Stimulated activated CD8-positive, alpha-beta memory T cell treated with anti-CD3 and anti-CD28 coated beads, Interleukin-7, amount 100 ng/mL, for 48 hours (primary cell): ENCODE measurements around the gene ITIH6.
"Not testable (repeated sequence)": the region's sequence is repeated elsewhere in the genome, so short reads cannot be mapped to it uniquely, and the experiment has no call there.

Source experiments
- DNase-seq, 2 donors: peaks; one replicate each; pipeline ENCODE4 v3.0.0-alpha.2; 2020; ENCODE audit warnings: low read depth in 1 of 2; ENCODE audit errors: extremely low read depth in 1 of 2

Gene ITIH6, protein sequence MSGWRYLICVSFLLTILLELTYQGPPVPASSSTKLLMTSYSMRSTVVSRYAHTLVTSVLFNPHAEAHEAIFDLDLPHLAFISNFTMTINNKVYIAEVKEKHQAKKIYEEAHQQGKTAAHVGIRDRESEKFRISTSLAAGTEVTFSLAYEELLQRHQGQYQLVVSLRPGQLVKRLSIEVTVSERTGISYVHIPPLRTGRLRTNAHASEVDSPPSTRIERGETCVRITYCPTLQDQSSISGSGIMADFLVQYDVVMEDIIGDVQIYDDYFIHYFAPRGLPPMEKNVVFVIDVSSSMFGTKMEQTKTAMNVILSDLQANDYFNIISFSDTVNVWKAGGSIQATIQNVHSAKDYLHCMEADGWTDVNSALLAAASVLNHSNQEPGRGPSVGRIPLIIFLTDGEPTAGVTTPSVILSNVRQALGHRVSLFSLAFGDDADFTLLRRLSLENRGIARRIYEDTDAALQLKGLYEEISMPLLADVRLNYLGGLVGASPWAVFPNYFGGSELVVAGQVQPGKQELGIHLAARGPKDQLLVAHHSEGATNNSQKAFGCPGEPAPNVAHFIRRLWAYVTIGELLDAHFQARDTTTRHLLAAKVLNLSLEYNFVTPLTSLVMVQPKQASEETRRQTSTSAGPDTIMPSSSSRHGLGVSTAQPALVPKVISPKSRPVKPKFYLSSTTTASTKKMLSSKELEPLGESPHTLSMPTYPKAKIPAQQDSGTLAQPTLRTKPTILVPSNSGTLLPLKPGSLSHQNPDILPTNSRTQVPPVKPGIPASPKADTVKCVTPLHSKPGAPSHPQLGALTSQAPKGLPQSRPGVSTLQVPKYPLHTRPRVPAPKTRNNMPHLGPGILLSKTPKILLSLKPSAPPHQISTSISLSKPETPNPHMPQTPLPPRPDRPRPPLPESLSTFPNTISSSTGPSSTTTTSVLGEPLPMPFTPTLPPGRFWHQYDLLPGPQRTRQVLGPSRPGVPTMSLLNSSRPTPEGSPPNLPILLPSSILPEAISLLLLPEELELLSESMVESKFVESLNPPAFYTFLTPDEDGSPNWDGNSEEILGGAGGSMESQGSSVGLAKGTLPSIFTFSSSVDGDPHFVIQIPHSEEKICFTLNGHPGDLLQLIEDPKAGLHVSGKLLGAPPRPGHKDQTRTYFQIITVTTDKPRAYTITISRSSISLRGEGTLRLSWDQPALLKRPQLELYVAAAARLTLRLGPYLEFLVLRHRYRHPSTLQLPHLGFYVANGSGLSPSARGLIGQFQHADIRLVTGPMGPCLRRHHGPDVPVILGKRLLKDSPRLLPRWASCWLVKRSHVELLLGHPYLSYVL

DNA sequence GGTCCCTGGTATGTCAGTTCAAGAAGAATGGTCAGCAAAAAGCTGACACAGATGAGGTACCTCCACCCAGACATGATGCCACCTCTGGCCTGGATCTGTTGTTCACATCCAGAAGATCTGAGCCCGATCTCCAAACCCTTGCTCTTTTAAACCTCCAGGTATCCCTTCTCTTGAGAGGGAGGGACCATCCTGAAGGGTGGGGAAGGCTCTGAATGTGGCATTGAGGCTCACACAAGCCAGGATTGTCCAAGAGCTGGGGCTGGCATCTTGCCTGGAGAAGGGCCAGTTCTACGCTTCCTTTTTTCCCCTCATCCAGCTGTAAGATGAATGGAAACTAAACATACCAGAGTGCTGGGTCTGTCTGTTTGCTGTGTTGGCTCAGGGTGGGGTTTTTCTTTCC, at the start of gene ITIH6:
Gene ITIH6 (minus strand): TSS at position 119 of the 400 bp plus-strand sequence. CDS start 45 bp downstream, at position 74.
- DNase-seq: no peak

DNA sequence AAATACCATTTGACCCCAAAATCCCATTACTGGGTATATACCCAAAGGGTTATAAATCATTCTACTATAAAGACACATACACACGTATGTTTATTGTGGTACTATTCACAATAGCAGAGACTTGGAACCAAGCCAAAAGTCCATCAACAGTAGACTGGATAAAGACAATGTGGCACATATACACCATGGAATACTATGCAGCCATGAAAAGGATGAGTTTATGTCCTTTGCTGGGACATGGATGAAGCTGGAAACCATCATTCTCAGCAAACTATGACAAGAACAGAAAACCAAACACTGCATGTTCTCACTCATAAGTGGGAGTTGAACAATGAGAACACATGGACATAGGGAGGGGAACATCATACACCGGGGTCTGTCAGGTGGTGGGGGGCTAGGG, 49.6 kb upstream of the ITIH6 start:
- DNase-seq: not testable (repeated sequence)

DNA sequence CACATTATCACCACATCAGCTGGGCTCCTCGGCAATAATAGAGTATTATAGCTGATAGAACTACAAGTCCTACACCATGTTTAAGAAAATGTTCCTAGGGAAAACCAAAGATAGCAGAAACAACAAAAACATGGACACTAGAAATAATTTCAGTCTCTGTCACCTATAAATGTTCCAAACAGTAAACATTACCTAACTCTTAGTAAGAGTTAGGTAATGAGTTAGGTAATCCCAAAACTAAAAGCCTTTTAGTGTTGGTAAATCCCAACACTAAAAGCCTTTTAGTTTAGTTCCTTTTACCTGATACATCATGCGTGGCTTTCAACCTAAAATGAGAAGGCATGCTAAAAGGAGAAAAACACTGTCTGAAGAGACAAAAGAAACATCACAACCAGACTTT, 45.0 kb upstream of the ITIH6 start:
- no peak for DNase-seq

DNA sequence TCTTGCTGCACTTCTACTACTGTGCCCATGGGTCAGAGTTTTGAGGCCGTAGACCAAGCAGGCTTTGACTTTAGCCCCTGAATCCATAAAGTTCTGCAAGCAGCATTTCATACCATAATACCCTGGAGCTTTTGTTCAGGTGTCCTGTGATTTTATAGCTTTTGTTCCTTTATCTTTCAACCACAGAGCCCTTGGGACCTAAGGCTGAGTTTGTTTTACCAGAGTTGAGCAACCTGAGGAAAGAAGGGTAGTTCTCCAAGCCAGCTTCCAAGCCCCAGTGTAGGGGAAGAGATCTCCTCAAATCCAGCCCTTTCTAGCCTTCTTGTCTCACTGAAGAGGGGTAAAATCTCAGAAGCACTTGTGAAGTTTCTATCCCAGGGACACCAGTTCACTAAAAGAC, 44.6 kb upstream of the ITIH6 start:
- DNase-seq: no peak

DNA sequence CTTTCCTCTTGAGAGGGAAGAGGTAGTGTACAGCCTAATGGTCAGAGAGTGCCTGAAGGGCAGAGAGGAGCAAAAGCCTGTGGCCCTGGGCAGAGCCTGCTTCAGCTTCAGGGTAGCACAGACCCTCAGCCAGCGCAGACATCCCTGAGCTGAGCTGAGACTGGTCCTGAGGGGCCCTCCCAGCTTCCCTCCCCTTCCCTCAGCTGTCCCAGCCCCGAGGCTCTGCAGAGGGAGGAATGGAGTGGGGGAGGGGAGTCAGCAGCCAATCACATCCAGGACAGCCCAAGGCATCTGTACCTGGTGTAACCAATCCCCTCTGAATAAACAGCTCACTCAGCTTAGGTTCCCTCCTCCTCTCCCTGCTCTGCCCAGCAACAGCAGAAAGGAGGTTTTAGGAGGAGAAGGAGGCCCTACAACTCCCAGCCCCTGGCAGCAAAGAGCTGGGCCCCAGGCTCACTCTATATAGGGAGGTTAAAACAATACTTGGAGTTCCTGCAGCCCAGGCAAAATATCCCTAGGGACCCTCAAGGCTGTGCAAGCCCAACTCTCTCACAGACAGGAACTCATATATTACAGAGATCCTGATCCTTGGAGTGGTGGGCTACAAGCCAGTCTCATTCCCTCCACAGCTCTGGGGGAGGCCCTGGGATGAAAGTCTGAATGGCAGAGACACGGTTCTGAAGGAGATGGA, 43.3 kb upstream of the ITIH6 start:
- not testable (repeated sequence) for DNase-seq

DNA sequence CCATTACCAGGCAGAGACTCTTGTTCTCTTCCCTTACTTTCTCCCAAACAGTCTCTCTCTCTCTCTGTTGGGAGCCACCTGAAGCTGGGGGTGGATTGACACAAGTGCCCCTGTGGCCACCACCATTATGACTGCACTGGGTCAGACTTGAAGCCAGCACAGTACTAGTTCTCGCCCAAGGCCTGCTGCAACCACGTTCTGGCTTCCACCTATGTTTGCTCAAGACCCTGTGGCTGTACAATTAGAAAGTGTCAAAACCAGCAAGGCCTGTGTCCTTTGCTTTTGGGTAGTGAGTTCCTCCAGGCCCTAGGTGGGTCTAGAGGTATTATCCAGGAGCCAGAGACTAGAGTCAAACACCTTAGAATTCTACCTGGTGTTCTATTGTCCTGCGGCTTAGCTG, 40.5 kb upstream of the ITIH6 start:
- DNase-seq: no peak

DNA sequence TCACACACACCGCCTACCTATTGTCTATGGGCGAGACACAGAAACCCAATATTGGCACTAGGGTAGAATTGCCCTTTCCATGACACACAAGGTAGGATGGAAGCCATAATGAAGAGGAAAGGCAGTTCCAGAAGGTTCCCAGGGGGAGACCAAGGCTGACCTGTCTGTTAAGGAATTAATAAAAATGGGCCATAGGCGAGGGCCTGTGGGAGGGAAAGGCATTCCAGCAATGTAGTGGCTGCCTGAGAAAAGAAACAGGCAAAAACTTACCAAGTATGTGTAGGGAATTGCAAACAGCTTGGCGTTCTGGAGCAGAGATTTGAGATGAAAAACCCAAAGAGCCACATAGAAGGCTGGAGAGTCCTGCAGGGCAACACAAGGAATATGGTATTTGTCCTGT, 28.5 kb upstream of the ITIH6 start:
- no peak for DNase-seq

DNA sequence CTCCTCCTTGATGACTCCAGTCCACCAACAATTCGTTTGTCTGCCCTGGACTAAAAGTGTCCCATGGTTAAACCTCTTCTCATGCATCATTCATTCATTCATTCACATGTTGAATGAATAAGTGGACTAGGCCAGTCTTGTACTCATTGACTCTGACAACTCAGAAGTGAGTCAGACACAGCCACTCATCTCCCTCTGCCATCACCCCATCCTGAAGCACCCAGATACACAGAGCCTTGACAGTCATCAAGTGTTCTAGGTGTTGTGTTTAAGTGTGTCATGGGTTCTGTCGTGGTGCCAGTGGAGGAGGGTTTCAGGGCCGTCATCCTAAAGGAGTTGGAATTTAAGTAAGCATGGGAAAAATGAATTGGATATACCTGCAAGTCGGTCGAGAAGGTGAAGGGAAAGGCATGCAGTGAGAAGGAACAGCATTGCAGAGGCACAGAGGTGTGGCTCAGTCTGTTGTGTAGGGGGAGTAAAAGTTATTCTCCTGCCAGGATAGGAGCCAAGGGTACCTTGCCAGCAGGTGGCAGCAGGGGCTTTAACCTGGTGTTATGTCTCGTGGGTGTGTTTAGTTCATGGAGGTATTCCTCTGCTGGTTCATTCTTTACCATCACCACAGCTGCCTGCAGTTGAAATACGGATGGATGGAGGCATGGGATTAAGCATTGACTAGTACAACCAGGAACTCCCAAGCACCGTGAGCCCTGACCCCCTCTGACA, 27.8 kb upstream of the ITIH6 start:
- DNase-seq: no peak

DNA sequence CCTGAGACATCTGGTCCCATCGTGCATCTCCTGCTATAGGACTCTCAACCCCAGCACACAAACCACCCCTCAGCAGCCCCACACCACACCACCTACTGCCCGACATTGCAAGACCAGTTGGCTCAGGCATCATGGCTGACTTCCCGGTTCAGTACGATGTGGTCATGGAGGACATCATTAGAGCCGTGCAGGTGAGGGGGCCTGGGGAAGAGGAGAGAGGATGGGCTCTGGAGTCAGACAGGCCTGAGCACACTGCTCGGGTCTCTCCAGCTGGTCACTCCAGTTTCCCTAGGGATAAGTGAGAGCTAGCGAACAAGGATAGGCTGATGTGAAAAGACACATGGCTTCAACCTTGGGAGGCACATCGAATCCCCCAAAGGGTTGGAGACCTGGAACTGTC, 26.7 kb upstream of the ITIH6 start:
- no peak for DNase-seq

DNA sequence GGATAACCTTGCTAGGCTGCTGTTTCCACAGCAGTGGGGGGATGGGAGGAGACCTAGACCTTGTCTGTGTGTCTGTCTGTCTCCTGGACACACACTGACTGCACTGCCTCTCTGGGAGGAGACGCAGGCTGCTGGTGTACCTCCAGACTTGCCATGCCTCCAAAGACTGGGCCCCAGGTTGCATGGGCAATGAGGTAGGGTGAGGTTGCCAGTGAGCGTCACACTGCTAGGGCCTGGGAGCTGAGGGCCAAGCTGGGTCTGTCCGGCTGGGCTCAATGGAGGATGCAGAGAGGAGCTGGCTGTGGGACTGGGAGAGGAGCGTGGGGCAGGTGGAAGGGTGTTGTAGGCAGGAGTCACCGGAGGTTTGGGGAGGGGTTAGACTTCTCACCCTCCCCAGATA, 26.1 kb upstream of the ITIH6 start:
- no peak for DNase-seq

DNA sequence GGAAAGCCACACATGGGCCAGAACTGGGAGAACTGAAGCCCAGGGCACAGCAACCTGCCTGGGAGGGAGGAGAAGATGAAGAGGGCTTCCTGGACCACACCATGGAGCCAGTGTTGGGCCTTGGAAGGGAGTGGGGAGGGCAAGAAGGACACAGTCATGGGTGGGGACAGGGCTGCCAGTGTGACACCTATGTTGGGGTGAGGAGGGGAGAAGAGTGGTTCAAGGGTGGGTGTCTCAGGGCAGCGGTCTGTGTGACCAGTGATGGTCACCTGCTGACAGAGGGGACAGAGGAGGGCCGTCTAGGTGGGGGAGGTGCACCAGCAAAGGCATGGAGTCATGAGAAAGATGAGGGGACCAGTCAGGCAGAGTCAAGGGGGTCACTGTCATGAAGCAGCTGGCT, 23.3 kb upstream of the ITIH6 start:
- DNase-seq: no peak

DNA sequence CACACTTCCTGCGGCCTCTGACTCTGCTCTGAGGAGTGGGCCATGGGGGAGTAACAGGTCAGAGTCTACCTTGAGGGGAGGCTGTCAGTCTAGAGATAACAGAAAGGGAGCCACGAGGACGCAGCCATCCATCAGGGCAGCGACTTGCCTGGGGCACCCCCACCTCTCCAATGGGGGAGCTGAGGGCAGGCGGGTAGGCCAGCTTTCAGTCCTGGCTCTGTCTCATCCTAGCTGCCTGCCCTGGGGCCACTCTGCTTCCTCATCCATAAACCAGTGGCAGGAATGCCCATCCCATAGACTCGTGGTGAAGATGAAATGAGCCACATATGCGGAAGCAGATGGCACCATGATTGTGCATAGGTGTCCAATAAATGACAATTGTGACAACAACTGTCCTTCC, 22.7 kb upstream of the ITIH6 start:
- DNase-seq: no peak

DNA sequence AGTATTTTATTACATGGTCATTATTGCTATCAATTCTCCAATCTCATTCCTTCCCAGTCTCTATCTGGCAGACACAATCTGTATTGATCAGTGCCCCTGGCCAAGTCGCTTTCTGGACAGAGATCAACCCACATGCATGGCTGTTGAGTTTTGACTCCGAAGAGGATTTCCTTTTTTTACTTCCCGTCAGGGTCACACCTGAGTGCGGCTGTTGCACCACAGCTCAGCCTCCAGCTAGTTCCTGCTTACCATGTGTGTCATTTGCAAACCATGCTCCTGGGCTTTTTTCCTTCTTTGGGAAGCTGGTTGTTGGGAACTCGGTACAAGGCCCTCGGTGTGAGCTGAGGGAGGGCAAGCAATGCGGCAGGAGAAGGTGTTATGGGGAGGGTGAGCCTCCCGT, 21.1 kb upstream of the ITIH6 start:
- DNase-seq: no peak

DNA sequence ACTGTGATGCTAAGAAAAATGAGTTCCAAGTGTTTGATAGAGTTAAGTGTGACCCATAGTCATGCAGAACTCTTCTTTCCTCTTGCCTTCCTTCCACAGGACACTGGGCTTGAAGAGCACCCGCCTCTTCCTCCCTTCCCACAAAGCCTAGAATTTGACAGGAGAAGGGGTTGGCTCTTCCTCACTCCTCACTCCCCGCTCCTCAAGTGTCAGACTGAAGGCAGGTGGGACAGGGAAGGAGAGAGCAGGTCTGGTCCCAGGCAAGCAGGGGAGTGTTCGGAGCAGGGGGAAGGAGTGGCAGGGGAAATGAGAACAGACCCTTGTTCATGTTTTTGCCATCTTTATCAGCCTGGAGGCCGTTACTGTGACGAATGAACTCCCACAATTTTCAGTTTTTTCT, 20.2 kb upstream of the ITIH6 start:
- DNase-seq: no peak

DNA sequence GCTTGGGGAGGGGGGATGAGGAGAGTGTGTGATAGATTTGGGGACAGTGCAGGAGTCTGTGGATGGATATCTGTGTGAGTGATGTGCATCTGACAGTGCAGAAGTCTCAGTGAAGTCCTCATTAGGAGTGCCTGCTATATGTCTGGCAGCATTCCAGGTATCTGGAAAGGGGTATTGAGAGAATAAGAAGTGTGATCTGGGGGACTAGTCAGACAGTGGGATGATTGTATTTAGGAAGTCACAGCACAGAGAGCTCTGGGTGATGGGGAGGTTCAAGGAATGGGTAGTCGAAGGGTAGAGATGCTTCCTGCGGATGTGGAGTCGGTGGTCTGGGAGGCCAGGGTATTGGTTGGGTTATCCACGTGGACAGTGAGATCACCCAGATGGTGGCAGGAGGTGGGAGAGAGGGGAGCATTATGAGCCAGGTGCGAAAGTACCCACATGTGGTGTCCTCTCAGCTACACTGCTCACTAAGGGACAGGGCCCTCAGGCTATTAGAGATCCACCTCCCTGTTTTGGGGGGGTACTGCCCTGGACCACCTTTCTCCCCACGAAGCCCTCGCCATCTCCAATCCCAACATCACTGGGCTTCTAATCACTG, 19.3 kb upstream of the ITIH6 start:
- DNase-seq: no peak

DNA sequence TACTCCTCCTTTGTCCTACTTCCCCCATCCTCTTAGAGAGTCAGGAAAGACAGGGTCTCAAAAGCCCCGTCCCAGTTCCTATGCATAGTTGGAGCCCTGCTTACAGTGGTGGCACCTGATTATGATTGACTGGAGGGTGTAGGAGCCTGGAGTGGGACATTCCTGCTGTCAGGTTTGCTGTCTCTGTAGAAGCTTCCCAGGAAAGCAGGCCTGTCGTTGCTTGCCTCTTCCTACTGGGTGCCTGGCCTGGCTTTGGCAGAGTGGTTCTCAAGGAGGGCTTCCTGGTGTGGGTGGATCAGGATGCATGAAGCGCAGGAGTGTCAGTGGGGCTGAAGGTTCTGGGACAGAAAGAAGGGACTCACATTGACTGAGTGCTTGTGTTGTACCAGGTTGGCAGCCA, 14.3 kb upstream of the ITIH6 start:
- DNase-seq: no peak

DNA sequence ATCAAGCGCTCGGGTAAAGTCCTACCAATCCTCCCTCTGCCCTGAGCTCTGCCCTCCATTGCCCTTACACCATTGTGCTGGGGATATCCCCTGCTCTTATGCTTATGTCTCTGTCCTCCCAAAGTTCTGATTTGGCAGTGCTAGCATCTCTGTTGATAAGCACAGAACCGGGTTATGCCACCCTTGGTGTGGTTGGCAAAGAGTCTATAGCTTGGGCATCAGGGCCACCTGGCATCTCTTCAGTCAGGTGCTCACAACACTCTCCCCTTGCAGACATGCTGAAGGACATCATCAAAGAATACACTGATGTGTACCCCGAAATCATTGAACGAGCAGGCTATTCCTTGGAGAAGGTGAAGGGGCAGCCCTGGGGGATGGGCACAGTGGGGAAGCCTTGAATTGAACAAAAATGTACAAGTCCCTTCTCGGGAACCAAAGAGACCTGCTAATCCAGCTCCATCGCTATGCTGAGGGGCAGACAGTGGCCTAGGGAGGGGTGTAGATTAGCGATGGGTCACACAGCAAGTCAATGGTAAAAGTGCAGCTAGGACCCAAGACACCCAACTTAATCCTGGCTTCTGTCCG, 13.3 kb upstream of the ITIH6 start:
- no peak for DNase-seq

DNA sequence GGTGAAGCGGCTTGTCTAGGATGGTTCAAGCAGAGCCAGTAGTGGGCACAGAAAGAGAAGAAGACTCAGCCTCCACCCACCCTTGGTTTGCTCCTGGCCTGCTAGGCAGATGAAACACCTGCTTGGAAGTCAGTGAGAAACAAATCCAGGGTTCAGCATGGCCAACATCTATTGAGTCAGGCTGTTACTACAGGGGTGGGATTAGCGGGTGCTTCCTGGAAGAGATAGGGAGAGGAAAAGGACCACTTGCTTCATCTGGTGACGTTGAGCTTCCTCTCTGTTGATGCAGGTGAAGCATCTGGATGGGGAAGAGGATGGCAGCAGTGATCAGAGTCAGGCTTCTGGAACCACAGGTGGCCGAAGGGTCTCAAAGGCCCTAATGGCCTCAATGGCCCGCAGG, 12.5 kb upstream of the ITIH6 start:
- no peak for DNase-seq
